GM12801 (cell line): Measurements from ENCODE around the gene EGF.

Experiments
- TF ChIP-seq, protein P1 (sequence below): IDR thresholded peaks from one replicate; pipeline ENCODE4 v1.5.1; 2011; ENCODE audit warnings: control low read depth; ENCODE audit not compliant: insufficient read length; ENCODE audit errors: extremely low read depth

EGF gene

DNA sequence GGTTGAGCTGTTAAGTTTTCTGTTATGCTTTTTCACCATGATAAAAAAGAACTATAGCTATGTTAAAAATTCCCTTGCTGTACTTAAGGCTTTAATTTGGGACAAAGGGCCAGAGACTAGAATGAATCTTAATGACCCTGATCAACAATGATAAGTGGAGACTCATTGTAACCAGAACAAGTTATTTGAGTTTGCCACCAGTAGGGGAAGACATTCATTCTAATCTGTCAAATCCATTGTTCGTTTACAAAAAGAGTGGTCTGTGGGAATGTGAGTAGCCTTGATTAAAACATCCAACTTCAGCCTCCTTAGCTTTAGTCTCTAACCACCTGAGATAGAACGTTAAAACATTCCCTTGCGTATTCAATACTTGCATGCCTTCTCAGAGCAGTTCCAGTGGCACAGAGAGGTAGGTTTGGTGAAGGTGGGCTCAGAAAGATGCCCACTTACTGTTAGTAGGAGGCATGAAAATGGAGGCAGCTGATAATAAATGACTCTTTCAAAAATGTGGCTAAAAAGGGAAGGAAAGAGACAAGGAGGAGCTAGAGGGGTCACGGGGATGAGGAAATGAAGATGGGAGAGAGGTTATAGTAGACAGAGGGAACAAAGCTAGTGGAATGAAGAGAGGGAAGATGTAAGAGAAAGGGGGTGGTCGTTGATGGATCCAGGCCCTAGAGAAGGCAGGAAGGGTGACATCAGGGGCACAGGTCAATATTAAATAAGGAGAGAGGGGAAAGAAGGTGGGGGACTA, 66.2 kb downstream of the EGF start:
- TF ChIP-seq, protein P1, sequence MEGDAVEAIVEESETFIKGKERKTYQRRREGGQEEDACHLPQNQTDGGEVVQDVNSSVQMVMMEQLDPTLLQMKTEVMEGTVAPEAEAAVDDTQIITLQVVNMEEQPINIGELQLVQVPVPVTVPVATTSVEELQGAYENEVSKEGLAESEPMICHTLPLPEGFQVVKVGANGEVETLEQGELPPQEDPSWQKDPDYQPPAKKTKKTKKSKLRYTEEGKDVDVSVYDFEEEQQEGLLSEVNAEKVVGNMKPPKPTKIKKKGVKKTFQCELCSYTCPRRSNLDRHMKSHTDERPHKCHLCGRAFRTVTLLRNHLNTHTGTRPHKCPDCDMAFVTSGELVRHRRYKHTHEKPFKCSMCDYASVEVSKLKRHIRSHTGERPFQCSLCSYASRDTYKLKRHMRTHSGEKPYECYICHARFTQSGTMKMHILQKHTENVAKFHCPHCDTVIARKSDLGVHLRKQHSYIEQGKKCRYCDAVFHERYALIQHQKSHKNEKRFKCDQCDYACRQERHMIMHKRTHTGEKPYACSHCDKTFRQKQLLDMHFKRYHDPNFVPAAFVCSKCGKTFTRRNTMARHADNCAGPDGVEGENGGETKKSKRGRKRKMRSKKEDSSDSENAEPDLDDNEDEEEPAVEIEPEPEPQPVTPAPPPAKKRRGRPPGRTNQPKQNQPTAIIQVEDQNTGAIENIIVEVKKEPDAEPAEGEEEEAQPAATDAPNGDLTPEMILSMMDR, result no peak

DNA sequence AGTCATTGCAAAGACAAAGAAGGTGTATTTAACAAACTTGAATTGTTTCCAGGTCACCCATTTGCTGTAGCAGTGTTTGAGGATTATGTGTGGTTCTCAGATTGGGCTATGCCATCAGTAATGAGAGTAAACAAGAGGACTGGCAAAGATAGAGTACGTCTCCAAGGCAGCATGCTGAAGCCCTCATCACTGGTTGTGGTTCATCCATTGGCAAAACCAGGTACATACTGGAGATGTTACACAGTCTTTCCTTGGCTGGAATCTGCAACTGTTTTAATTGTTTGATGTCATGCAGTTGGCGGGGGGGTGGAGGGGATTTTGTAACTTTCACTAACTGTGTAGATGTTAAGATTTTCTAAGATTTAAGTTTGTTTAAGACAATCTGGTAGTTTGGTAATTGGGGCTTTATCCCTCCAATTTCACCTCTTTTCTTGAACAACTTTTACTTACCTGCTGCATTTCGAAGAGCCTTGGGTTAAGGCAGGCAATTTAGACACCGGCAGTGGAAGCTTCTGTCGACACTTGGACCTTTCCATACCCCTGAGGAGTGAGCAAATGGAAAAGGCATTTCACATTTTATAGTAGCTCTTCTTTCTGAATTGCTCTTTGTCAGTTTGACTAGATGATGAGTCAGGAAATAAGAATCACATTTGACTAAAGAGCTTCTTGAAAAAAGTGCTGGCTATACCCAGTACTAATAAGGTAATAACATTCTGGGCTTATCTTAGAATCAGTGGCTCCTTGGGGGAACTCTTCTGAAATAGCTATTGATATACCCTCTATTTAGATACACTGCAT, 67.4 kb downstream of the EGF start:
- TF ChIP-seq, protein P1, result no peak

DNA sequence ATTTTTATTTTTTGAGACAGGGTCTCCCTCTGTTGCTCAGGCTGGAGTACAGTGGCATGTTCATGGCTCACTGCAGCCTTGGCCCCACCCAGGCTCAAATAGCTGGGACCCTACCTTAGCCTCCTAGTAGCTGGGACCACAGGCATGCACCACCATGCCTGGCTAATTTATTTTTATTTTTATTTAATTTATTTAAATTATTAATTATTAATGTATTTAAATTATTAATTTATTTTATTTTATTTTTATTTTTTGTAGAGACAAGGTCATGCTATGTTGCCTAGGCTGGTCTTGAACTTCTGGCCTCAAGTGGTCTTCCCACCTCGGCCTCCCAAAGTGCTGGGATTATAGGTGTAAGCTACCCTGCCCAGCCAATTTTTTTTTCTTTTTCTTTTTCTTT, 69.3 kb downstream of the EGF start:
- TF ChIP-seq, protein P1, result no peak

DNA sequence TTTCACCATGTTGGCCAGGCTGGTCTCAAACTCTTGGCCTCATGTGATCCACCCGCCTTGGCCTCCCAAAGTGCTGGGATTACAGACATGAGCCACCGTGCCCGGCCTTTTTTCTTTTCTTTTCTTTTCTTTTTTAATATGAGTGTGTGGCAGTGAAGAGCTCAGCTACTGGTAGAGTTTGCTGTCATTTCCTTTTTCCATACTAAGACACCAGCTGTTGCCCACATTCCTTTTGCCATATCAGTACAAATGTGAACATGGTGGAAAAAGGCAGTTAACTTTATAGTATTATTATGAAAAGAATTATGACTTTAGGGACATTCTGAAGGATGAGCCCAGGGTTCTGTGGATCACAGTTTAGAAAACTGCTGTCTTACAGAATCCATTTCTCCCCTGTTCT, 69.8 kb downstream of the EGF start:
- TF ChIP-seq, protein P1, result no peak

DNA sequence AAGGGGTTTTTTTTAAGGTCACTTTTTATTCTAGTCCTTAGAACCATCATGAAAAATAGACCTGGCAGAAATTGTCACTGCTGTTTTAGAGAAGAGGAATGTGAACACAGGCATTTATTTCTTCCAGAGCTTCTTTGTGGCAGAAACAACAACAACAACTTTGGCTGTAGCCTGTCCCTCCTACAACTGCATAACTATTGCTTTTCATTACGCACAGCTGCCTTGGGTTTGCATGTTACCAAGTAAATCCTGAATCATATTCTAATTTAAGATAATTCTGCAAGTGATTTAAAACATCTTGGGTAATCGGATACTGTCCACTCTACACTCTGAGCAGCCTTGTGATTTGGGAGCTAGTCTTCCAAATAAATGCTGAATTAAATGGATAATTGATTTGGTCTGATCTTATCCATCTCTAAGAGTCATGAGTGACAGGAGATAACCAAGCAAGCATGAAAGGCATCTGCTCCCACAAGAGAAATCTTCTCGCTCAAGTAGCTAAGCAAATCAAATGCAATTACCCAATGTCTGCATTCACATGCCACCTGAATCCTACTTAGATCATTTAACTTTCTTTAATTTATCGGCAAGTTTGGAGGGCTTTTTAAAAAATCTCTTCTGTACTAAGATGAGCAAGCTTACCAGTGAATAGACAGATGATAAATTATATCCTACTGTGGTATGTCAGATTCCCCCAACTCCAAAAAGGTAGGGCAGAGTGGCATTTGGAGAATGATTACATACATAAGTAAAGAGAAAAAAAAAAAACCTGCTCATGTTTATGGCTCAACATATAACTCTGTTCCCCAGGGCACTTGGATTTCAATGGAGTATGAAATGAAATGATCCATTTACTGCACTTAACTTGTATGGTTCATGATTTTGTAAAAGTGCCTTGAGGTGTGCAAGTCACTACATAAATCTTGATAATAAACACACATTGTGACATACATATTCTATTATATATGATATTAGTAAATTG, 73.6 kb downstream of the EGF start:
- TF ChIP-seq, protein P1, result no peak

DNA sequence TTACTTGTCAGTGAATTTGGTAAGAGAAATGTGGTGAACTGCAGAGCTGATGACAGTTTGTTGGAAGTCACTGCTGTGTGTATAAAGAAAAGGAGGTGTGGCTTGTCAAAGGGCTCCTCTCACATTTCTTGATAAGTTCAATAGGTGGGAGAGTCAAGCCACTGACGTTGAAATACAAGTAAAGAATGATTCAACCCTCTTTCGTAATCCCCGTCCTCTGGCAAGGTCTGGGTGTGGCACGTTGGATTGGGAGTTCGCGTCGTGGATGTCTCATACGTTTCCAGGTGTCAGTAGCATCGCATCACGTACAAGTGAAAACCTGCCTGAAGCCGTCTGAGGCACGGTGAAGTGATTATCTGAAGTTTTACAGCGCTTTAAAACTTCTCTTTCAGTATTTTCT, 76.4 kb downstream of the EGF start:
- TF ChIP-seq, protein P1, result no peak

DNA sequence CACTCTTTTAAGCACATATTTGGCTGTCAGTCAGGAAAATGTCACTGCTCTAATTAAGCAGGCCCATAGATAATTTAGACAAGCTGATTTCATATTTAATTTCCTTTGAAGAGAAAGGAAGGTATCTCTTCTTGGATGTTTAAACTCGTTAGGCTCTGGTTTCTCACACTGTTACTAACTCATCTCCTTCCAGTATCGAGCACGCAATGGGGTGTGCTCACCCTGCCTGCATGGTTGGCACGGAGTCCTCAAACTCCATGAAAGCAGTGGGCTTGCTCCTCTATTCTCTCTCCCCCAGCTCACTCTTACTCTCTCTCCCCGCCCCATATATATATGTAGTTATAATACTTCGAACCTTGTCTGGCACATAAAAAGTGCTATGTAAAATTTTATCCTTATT, 76.9 kb downstream of the EGF start:
- TF ChIP-seq, protein P1, result no peak
